H1 (cell line): ENCODE measurements around the gene MST1R. TPM values are rescaled to one million over a fixed set of nuclear protein-coding genes. Genes with fewer than 3 reads are reported as not detected.
A peak's percentile ranks its signal among the peaks of the same experiment; 100 is the strongest.

Experiments used
- CTCF ChIA-PET: fragments of 300-600 bp; sonication (Branson Sonifier 250); formaldehyde crosslinking; loops from one replicate; lab custom pipeline; 2021; ENCODE audit not compliant: partially characterized antibody; lab: Charles Lee
- POLR2A ChIA-PET: fragments of 300-600 bp; sonication (Branson Sonifier 250); formaldehyde crosslinking; loops from one replicate; lab custom pipeline; 2021; ENCODE audit warnings: inconsistent platforms; ENCODE audit not compliant: partially characterized antibody; lab: Charles Lee
- DNase-seq, 2 experiments: peaks; one replicate each; pipeline versions ENCODE4 v3.0.0 to v3.0.0-alpha.2; 2010 to 2022; ENCODE audit warnings: low spot score in 2 of 2, low read depth in 1 of 2, mixed read lengths in 1 of 2
- FAIRE-seq: peaks from 2 replicates; lab custom pipeline; 2011; peaks lifted over from hg19 to GRCh38; lab: Jason Lieb, UNC
- H2AFZ ChIP-seq: 2 replicates; pipeline ENCODE4 v1.8.1; 2012; ENCODE audit warnings: low read length, inconsistent platforms
- H2AK5ac ChIP-seq: 2 replicates; pipeline ENCODE4 v1.6.1; 2013; ENCODE audit warnings: low read depth, low read length
- H2BK120ac ChIP-seq: replicated peaks from 2 replicates; pipeline ENCODE3; 2013; ENCODE audit warnings: low read depth, low read length, inconsistent platforms
- H2BK12ac ChIP-seq: 2 replicates; pipeline ENCODE4 v1.6.1; 2013; ENCODE audit warnings: low read depth, low read length
- H2BK15ac ChIP-seq: 2 replicates; pipeline ENCODE4 v1.6.1; 2013; ENCODE audit warnings: low read length
- H2BK20ac ChIP-seq: 2 replicates; pipeline ENCODE4 v1.6.1; 2013; ENCODE audit warnings: low read length
- H2BK5ac ChIP-seq: 2 replicates; pipeline ENCODE4 v1.6.1; 2013; ENCODE audit warnings: low read depth, low read length
- H3K14ac ChIP-seq: 2 replicates; pipeline ENCODE4 v1.6.1; 2013; ENCODE audit warnings: inconsistent platforms; ENCODE audit not compliant: insufficient read length
- H3K18ac ChIP-seq: 2 replicates; pipeline ENCODE4 v1.6.1; 2013; ENCODE audit warnings: low read length; ENCODE audit errors: extremely low read depth
- H3K23ac ChIP-seq: 2 replicates; pipeline ENCODE4 v1.6.1; 2013; ENCODE audit warnings: inconsistent platforms; ENCODE audit not compliant: insufficient read length
- H3K23me2 ChIP-seq: 2 replicates; pipeline ENCODE4 v1.6.1; 2013; ENCODE audit warnings: low read depth, low read length
- H3K27ac ChIP-seq: 2 replicates; pipeline ENCODE4 v1.6.1; 2011; ENCODE audit warnings: low read depth, low read length, inconsistent platforms
- H3K27me3 ChIP-seq, 4 experiments: replicated peaks in 1 of 4; 1 replicate in 1 of 4; 2 replicates in 3 of 4; pipeline versions ENCODE4 v1.6.1 to v1.8.1; 2011 to 2013; ENCODE audit warnings: low read length in 3 of 4, mild to moderate bottlenecking in 3 of 4, inconsistent platforms in 2 of 4, mixed read lengths in 2 of 4, moderate library complexity in 1 of 4; ENCODE audit not compliant: control insufficient read depth in 3 of 4, insufficient read depth in 3 of 4; ENCODE audit errors: extremely low read depth in 1 of 4
- H3K36me3 ChIP-seq, 4 experiments: 2 replicates each; pipeline versions ENCODE4 v1.6.1 to v1.8.1; 2011 to 2013; ENCODE audit warnings: mild to moderate bottlenecking in 4 of 4, low read length in 3 of 4, moderate library complexity in 2 of 4, control low read depth in 1 of 4, inconsistent platforms in 1 of 4; ENCODE audit not compliant: insufficient read depth in 4 of 4, control insufficient read depth in 2 of 4
- H3K4ac ChIP-seq: replicated peaks from 2 replicates; pipeline ENCODE3; 2013; ENCODE audit warnings: low read length, low read depth, mixed read lengths, inconsistent platforms; ENCODE audit not compliant: insufficient read length
- H3K4me1 ChIP-seq, 4 experiments: replicated peaks in 1 of 4; 1 replicate in 1 of 4; 2 replicates in 3 of 4; pipeline versions ENCODE4 v1.6.1 to v1.8.1; 2011 to 2013; ENCODE audit warnings: low read length in 3 of 4, inconsistent platforms in 2 of 4, mixed read lengths in 1 of 4; ENCODE audit not compliant: insufficient read depth in 4 of 4, control insufficient read depth in 3 of 4
- H3K4me2 ChIP-seq, 2 experiments: 2 replicates each; pipeline versions ENCODE4 v1.6.1 to v1.8.1; 2011 to 2013; ENCODE audit warnings: low read depth in 2 of 2, low read length in 2 of 2, control low read depth in 1 of 2, inconsistent platforms in 1 of 2, mild to moderate bottlenecking in 1 of 2; ENCODE audit not compliant: insufficient read depth in 1 of 2
- H3K4me3 ChIP-seq, 4 experiments: fragments of 200-600, 300-600 bp in 1 of 4; sonication (generic), shearing (Covaris generic), sonication (Bioruptor Twin) in 1 of 4; 2 replicates each; pipeline versions ENCODE4 v1.5.1 to v1.8.1; 2011 to 2016; ENCODE audit warnings: low read length in 4 of 4, low read depth in 3 of 4, control low read depth in 2 of 4, inconsistent platforms in 2 of 4, mild to moderate bottlenecking in 2 of 4, mixed read lengths in 1 of 4, moderate library complexity in 1 of 4; ENCODE audit not compliant: insufficient read depth in 2 of 4; ENCODE audit errors: extremely low read depth in 1 of 4
- H3K56ac ChIP-seq: replicated peaks from 2 replicates; pipeline ENCODE3; 2013; ENCODE audit warnings: low read depth, mild to moderate bottlenecking, mixed read lengths, low read length, inconsistent platforms; ENCODE audit not compliant: insufficient read length
- H3K79me1 ChIP-seq: 2 replicates; pipeline ENCODE4 v1.6.1; 2013; ENCODE audit warnings: low read depth, low read length, control low read depth
- H3K79me2 ChIP-seq, 2 experiments: 2 replicates each; pipeline versions ENCODE4 v1.6.1 to v1.8.1; 2012 to 2013; ENCODE audit warnings: low read length in 2 of 2, mild to moderate bottlenecking in 2 of 2, inconsistent platforms in 1 of 2; ENCODE audit not compliant: insufficient read depth in 2 of 2, control insufficient read depth in 1 of 2
- H3K9ac ChIP-seq, 4 experiments: replicated peaks in 1 of 4; 1 replicate in 1 of 4; 2 replicates in 3 of 4; pipeline versions ENCODE4 v1.6.1 to v1.8.1; 2011 to 2013; ENCODE audit warnings: low read depth in 3 of 4, low read length in 3 of 4, control low read depth in 2 of 4, mild to moderate bottlenecking in 2 of 4, moderate library complexity in 2 of 4, inconsistent platforms in 1 of 4; ENCODE audit errors: extremely low read depth in 1 of 4
- H3K9me3 ChIP-seq, 2 experiments: 2 replicates each; pipeline versions ENCODE4 v1.6.1 to v1.8.1; 2012 to 2013; ENCODE audit warnings: mild to moderate bottlenecking in 2 of 2, moderate library complexity in 2 of 2, control low read depth in 1 of 2, inconsistent platforms in 1 of 2, low read depth in 1 of 2, low read length in 1 of 2, mixed read lengths in 1 of 2; ENCODE audit not compliant: insufficient read depth in 2 of 2
- H4K20me1 ChIP-seq, 2 experiments: replicated peaks in 1 of 2; 2 replicates each; pipeline versions ENCODE3 to v1.8.1; 2011 to 2013; ENCODE audit warnings: inconsistent platforms in 2 of 2, low read length in 2 of 2, mild to moderate bottlenecking in 1 of 2; ENCODE audit not compliant: insufficient read depth in 2 of 2, control insufficient read depth in 1 of 2
- H4K5ac ChIP-seq: 2 replicates; pipeline ENCODE4 v1.6.1; 2013; ENCODE audit warnings: low read length, low read depth, mixed read lengths, inconsistent platforms; ENCODE audit not compliant: insufficient read length
- H4K8ac ChIP-seq: 2 replicates; pipeline ENCODE4 v1.8.0; 2013; ENCODE audit warnings: mild to moderate bottlenecking, moderate library complexity, low read length, inconsistent platforms; ENCODE audit not compliant: insufficient read depth; ENCODE audit errors: extremely low read depth
- H4K91ac ChIP-seq: replicated peaks from 2 replicates; pipeline ENCODE3; 2013; ENCODE audit warnings: low read length, mixed read lengths, inconsistent platforms; ENCODE audit not compliant: insufficient read length
- WGBS, 2 experiments: shearing (Covaris generic) in 1 of 2; methylation state at CpG; one replicate each; pipeline versions ENCODE4 v1.1.6 to v1.1.7; 2013 to 2015; ENCODE audit warnings: low lambda C conversion rate in 2 of 2, mixed read lengths in 2 of 2, inconsistent platforms in 1 of 2, low coverage in 1 of 2, missing lambda C conversion rate in 1 of 2; ENCODE audit not compliant: insufficient replicate concordance in 2 of 2, insufficient coverage in 1 of 2, insufficient read length in 1 of 2; ENCODE audit errors: extremely low coverage in 1 of 2, missing lambda C conversion rate in 1 of 2; 5-methylcytosine and 5-hydroxymethylcytosine counted together
- polyA plus RNA-seq, 7 experiments: library from polyadenylated mRNA; depleted of rRNA in 3 of 7; stranded (reverse) in 5 of 7; unstranded in 2 of 7; fragments of >200 nt in 5 of 7; fragments of 200-250 nt in 2 of 7; gene quantifications; 1 replicate in 5 of 7; 2 replicates in 1 of 7; 4 replicates in 1 of 7; pipeline versions ENCODE4 v1.2.1 to v1.2.3, GENCODE V29; 2011 to 2013; ENCODE audit warnings: missing spikeins in 2 of 7, mixed read lengths in 2 of 7
- total RNA-seq: library from RNA; stranded (reverse); fragmentation: NEBNext Ultra II Directional; extraction: Animal tissue kit (Norgen Biotek cat#: 25700); gene quantifications from 2 replicates; pipeline ENCODE4 v1.2.1, GENCODE V29; 2021
- TF ChIP-seq, protein P1 (sequence below): IDR thresholded peaks from 2 replicates; pipeline ENCODE4 v1.6.1; 2012; ENCODE audit warnings: low read length, inconsistent platforms

MST1R gene
- total and polyA plus RNA-seq, 2 of the 8 experiments (the other 6 are each of a cell fraction or from before 2014, with no cell fraction given), result 4.8 to 7.6 TPM

DNA sequence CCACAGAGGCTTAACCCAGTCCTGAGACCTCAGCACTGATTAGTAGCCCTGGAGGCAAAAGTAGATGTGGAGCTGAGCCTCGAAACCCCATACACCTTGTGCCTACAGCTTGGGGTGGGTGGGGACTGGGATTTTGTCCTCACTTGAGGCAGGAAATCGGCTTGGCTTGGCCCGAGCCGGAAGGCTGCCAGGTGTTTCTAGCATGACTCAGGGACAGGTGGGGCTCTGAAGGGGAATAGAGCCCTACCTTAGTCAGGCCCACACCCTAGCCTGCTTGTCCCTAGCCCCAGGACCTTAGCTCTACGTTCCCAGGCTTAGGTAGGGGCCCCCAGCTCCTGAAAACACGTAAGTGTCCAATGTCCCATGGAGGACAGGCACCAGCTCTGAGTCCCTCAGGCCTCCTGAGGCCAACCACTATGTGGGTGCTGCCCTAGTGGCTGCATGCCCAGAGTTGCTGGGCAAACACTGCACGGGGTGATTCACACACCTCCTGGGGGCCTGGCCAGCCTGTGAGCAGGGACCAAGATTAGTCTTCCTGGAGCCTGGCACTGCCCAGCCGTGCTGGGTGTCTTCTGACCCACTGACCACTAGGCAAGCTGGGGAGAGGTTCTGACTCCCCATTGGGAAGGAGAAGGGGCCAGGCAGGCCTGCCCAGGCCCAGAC, 3.1 kb downstream of the MST1R start:
- Histone ChIP-seq H2BK5ac (no peak overlapping the region), H3K36me3 (no peaks in the 10 kb centered on the region), H2BK12ac (0 out of 2 replicates have a peak overlapping the region, but pooled peaks have one; percentile 68), H3K23me2 (no peaks in the 10 kb centered on the region; the same call in 1 of the 2 replicates), H2AFZ (no peak overlapping the region), H2AK5ac (no peak overlapping the region), H3K27me3 (peaks cover 0 to 3% (median 1%) of the 10 kb centered on the region in 4 experiments; a peak in 3 of 7 replicates), H3K79me2 (no peaks in the 10 kb centered on the region), H4K5ac (no peak overlapping the region), H3K9ac (no peak overlapping the region), H3K56ac (no peak overlapping the region), H3K14ac (no peak overlapping the region), H4K91ac (no peak overlapping the region), H3K4me3 (no peak overlapping the region), H2BK15ac (no peak overlapping the region), H2BK120ac (no peak overlapping the region), H3K9me3 (no peaks in the 10 kb centered on the region), H3K23ac (no peak overlapping the region), H2BK20ac (no peak overlapping the region), H3K4ac (no peak overlapping the region), H3K18ac (no peak overlapping the region), H3K4me2 (no peak overlapping the region), H4K20me1 (peaks cover 0 to 2% of the 10 kb centered on the region in 2 experiments), H3K79me1 (no peaks in the 10 kb centered on the region), H3K4me1 (peaks cover 0 to 11% (median 9%) of the 10 kb centered on the region in 4 experiments; a peak in 6 of 7 replicates), H3K27ac (no peak overlapping the region), H4K8ac (no peak overlapping the region)
- DNase-seq, result no peak
- WGBS, 2 experiments, result 85% methylated on average over 8 of the region's 8 CpGs; no CpG with 5 or more reads in 1 of the 2 experiments
- ChIA-PET CTCF (interaction anchor here (0.6 to 16.1 kb wide), 27 partner anchors 9 to 713 kb away, joined by 3 to 306 read pairs (median 6); partner anchors contain the start of genes CAMKV, CDHR4 and INKA1), POLR2A (interaction anchor here (0.8 to 3.0 kb wide), 8 partner anchors 10 to 61 kb away, joined by 3 to 16 read pairs (median 4); partner anchors contain the start of gene TRAIP)
- FAIRE-seq, result no peak
- TF ChIP-seq, protein P1, sequence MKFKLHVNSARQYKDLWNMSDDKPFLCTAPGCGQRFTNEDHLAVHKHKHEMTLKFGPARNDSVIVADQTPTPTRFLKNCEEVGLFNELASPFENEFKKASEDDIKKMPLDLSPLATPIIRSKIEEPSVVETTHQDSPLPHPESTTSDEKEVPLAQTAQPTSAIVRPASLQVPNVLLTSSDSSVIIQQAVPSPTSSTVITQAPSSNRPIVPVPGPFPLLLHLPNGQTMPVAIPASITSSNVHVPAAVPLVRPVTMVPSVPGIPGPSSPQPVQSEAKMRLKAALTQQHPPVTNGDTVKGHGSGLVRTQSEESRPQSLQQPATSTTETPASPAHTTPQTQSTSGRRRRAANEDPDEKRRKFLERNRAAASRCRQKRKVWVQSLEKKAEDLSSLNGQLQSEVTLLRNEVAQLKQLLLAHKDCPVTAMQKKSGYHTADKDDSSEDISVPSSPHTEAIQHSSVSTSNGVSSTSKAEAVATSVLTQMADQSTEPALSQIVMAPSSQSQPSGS, result no peak
